KMS-11 (cell line): ENCODE data around the gene PDZD7.

Source experiments
- H2AFZ ChIP-seq: fragments of 200-600 bp; sonication (generic); 2 replicates; pipeline ENCODE4 v1.6.1; 2016; ENCODE audit warnings: antibody characterized with exemption, mixed run types, low read depth
- H3K27ac ChIP-seq: fragments of 200-600 bp; sonication (generic); 2 replicates; pipeline ENCODE4 v1.6.1; 2016; ENCODE audit warnings: mild to moderate bottlenecking, mixed run types
- H3K27me3 ChIP-seq: fragments of 200-600 bp; sonication (generic); 2 replicates; pipeline ENCODE4 v1.6.1; 2017; ENCODE audit warnings: mild to moderate bottlenecking, low read depth, mixed run types, moderate library complexity; ENCODE audit not compliant: insufficient read depth
- H3K36me3 ChIP-seq: fragments of 200-600 bp; sonication (generic); 2 replicates; pipeline ENCODE4 v1.6.1; 2017; ENCODE audit warnings: mild to moderate bottlenecking, mixed run types; ENCODE audit not compliant: insufficient read depth
- H3K4me1 ChIP-seq: fragments of 200-600 bp; sonication (generic); 2 replicates; pipeline ENCODE4 v1.6.1; 2016; ENCODE audit warnings: mild to moderate bottlenecking, low read depth, mixed run types; ENCODE audit not compliant: poor library complexity, severe bottlenecking
- H3K4me2 ChIP-seq: fragments of 200-600 bp; sonication (generic); 2 replicates; pipeline ENCODE4 v1.7.0; 2016; ENCODE audit warnings: mild to moderate bottlenecking, mixed run types
- H3K4me3 ChIP-seq: fragments of 200-600 bp; sonication (generic); IDR thresholded peaks from 2 replicates; pipeline ENCODE4 v1.6.1; 2017; ENCODE audit warnings: low read depth, low read length, mixed read lengths; ENCODE audit not compliant: insufficient read depth
- H3K79me2 ChIP-seq: fragments of 200-600 bp; sonication (generic); 2 replicates; pipeline ENCODE4 v1.6.1; 2016; ENCODE audit warnings: low read depth, mixed run types; ENCODE audit not compliant: insufficient read depth
- H3K9ac ChIP-seq: fragments of 200-600 bp; sonication (generic); 2 replicates; pipeline ENCODE4 v1.6.1; 2016; ENCODE audit warnings: mild to moderate bottlenecking, mixed run types
- H4K20me1 ChIP-seq: fragments of 200-600 bp; sonication (generic); 2 replicates; pipeline ENCODE4 v1.6.1; 2016; ENCODE audit warnings: mild to moderate bottlenecking, mixed run types; ENCODE audit not compliant: insufficient read depth
- CTCF ChIP-seq: fragments of 200-600 bp; sonication (generic); conservative IDR thresholded peaks from 2 replicates; pipeline ENCODE4 v1.6.1; 2017; ENCODE audit warnings: low read depth, mild to moderate bottlenecking, antibody characterized with exemption, low read length, moderate library complexity, mixed read lengths

Gene PDZD7

GRCh38 chr10:101073631-101074030, 42.7 kb upstream of the PDZD7 start:
- H4K20me1 ChIP-seq = no peaks in the 10 kb centered on the region
- H3K27ac ChIP-seq = no peak overlapping the region
- TF ChIP-seq CTCF = no peak
- no peak overlapping the region for H2AFZ ChIP-seq
- H3K4me2 ChIP-seq = no peak overlapping the region
- H3K4me1 ChIP-seq = no peaks in the 10 kb centered on the region
- no peak overlapping the region for H3K4me3 ChIP-seq
- no peaks in the 10 kb centered on the region for H3K36me3 ChIP-seq
- H3K79me2 ChIP-seq = no peaks in the 10 kb centered on the region
- no peak overlapping the region for H3K9ac ChIP-seq
- peaks cover 8% of the 10 kb centered on the region; the same call in 1 of the 2 replicates for H3K27me3 ChIP-seq

- H3K27ac ChIP-seq = no peak overlapping the region
- no peaks in the 10 kb centered on the region for H3K36me3 ChIP-seq
- H3K9ac ChIP-seq = no peak overlapping the region
- peaks cover 3% of the 10 kb centered on the region for H3K4me1 ChIP-seq
- H3K79me2 ChIP-seq = no peaks in the 10 kb centered on the region
- H3K4me3 ChIP-seq = no peak overlapping the region
- no peak overlapping the region for H3K4me2 ChIP-seq
- no peak overlapping the region for H2AFZ ChIP-seq
- TF ChIP-seq CTCF = no peak
- H4K20me1 ChIP-seq = no peaks in the 10 kb centered on the region
- H3K27me3 ChIP-seq = peaks cover 8% of the 10 kb centered on the region; the same call in 1 of the 2 replicates
Observed at GRCh38 chr10:101072923-101073322, 42.0 kb upstream of the PDZD7 start.

GRCh38 chr10:101071885-101072433, 41.0 kb upstream of the PDZD7 start:
- H3K27ac ChIP-seq = no peak overlapping the region
- H3K9ac ChIP-seq = no peak overlapping the region
- H3K36me3 ChIP-seq = no peaks in the 10 kb centered on the region
- H3K79me2 ChIP-seq = no peaks in the 10 kb centered on the region
- no peak overlapping the region for H3K4me2 ChIP-seq
- H2AFZ ChIP-seq = no peak overlapping the region
- H3K4me1 ChIP-seq = peaks cover 3% of the 10 kb centered on the region
- no peak overlapping the region for H3K4me3 ChIP-seq
- no peaks in the 10 kb centered on the region for H4K20me1 ChIP-seq
- no peak for TF ChIP-seq CTCF
- peaks cover 8% of the 10 kb centered on the region; the same call in 1 of the 2 replicates for H3K27me3 ChIP-seq

GRCh38 chr10:101071267-101071884, 40.4 kb upstream of the PDZD7 start:
- Histone ChIP-seq H3K9ac (no peak overlapping the region), H3K27me3 (peaks cover 8% of the 10 kb centered on the region; the same call in 1 of the 2 replicates), H3K36me3 (no peaks in the 10 kb centered on the region), H3K27ac (no peak overlapping the region), H3K4me2 (no peak overlapping the region), H4K20me1 (no peaks in the 10 kb centered on the region), H2AFZ (no peak overlapping the region), H3K4me1 (peaks cover 3% of the 10 kb centered on the region), H3K79me2 (no peaks in the 10 kb centered on the region), H3K4me3 (no peak overlapping the region)
- no peak for TF ChIP-seq CTCF
